B cell (primary cell): ENCODE results near the gene ERC2. TPM values are rescaled to one million over a fixed set of nuclear protein-coding genes. Genes with fewer than 3 reads are reported as not detected.

Experiments used
- ATAC-seq: fragments of 200-7000 bp; cut with Tn5 transposase; one replicate; pipeline ENCODE4 v1.10.0; 2021; ENCODE audit warnings: low read depth, mild to moderate bottlenecking, moderate number of reproducible peaks, moderate library complexity
- CTCF ChIA-PET: fragments of 350-600 bp; sonication (Branson Sonifier 250); formaldehyde crosslinking; loops from one replicate; lab custom pipeline; 2021; ENCODE audit warnings: antibody characterized with exemption, inconsistent platforms; lab: Charles Lee
- POLR2A ChIA-PET: fragments of 350-600 bp; sonication (Branson Sonifier 250); formaldehyde crosslinking; loops from one replicate; lab custom pipeline; 2021; ENCODE audit warnings: antibody characterized with exemption; lab: Charles Lee
- DNase-seq: peaks from one replicate; pipeline ENCODE4 v3.0.0; 2013
- H2AFZ ChIP-seq: 2 replicates; pipeline ENCODE4 v1.6.1; 2012; ENCODE audit warnings: mild to moderate bottlenecking, low read depth, low read length; ENCODE audit not compliant: insufficient read depth, poor library complexity, severe bottlenecking
- H3K27ac ChIP-seq, 2 donors: 1 replicate in 1 of 2; 2 replicates in 1 of 2; pipeline ENCODE4 v1.5.1; 2012 to 2013; ENCODE audit warnings: low read length in 2 of 2, mild to moderate bottlenecking in 2 of 2, moderate library complexity in 1 of 2
- H3K27me3 ChIP-seq, 4 experiments: fragments of 200-600 bp in 1 of 4; sonication (generic) in 1 of 4; replicated peaks in 1 of 4; 1 replicate in 2 of 4; 2 replicates in 2 of 4; pipeline versions ENCODE4 v1.6.1 to v1.7.0; 2013 to 2016; ENCODE audit warnings: low read length in 3 of 4, mild to moderate bottlenecking in 2 of 4, mixed read lengths in 1 of 4, moderate library complexity in 1 of 4; ENCODE audit not compliant: insufficient read depth in 4 of 4, control insufficient read depth in 3 of 4; ENCODE audit errors: control extremely low read depth in 1 of 4
- H3K36me3 ChIP-seq, 2 experiments: replicated peaks in 1 of 2; 1 replicate in 1 of 2; 2 replicates in 1 of 2; pipeline versions ENCODE4 v1.6.1 to v1.7.1; 2013; ENCODE audit warnings: low read length in 1 of 2; ENCODE audit not compliant: insufficient read depth in 2 of 2, control insufficient read depth in 1 of 2; ENCODE audit errors: control extremely low read depth in 1 of 2, extremely low read depth in 1 of 2
- H3K4me1 ChIP-seq, 2 donors: fragments of 200-600 bp in 1 of 2; sonication (generic) in 1 of 2; 1 replicate in 1 of 2; 2 replicates in 1 of 2; pipeline versions ENCODE4 v1.5.1 to v1.6.1; 2013 to 2017; ENCODE audit warnings: low read length in 2 of 2; ENCODE audit not compliant: control insufficient read depth in 2 of 2, insufficient read depth in 2 of 2
- H3K4me2 ChIP-seq: replicated peaks from 2 replicates; pipeline ENCODE3; 2012; ENCODE audit warnings: mild to moderate bottlenecking, low read depth, low read length; ENCODE audit not compliant: poor library complexity, severe bottlenecking
- H3K4me3 ChIP-seq, 5 experiments: fragments of 200-600 bp in 1 of 5; sonication (generic) in 1 of 5; 1 replicate in 3 of 5; 2 replicates in 2 of 5; pipeline versions ENCODE4 v1.5.1 to v1.7.0; 2011 to 2016; ENCODE audit warnings: low read length in 4 of 5, mild to moderate bottlenecking in 4 of 5, low read depth in 2 of 5, control low read depth in 1 of 5, moderate library complexity in 1 of 5; ENCODE audit not compliant: insufficient read depth in 1 of 5; ENCODE audit errors: control extremely low read depth in 1 of 5, extremely low read depth in 1 of 5
- H3K79me2 ChIP-seq: fragments of 200-600 bp; sonication (generic); one replicate; pipeline ENCODE4 v1.6.0; 2016; ENCODE audit warnings: low read length; ENCODE audit not compliant: control insufficient read depth, insufficient read depth
- H3K9ac ChIP-seq: fragments of 200-600 bp; sonication (generic); 2 replicates; pipeline ENCODE4 v1.6.1; 2017; ENCODE audit warnings: mild to moderate bottlenecking, low read length, moderate library complexity
- H3K9me3 ChIP-seq, 3 donors: one replicate each; pipeline versions ENCODE4 v1.6.1 to v1.7.1; 2013; ENCODE audit warnings: low read length in 2 of 3; ENCODE audit not compliant: control insufficient read depth in 2 of 3, insufficient read depth in 1 of 3; ENCODE audit errors: control extremely low read depth in 1 of 3
- H4K20me1 ChIP-seq: 2 replicates; pipeline ENCODE4 v1.6.0; 2012; ENCODE audit warnings: mild to moderate bottlenecking, low read length; ENCODE audit not compliant: insufficient read depth, control insufficient read depth, poor library complexity, severe bottlenecking
- H3K27ac Mint-ChIP-seq: one replicate; pipeline ENCODE4 v1.8.0; 2021; ENCODE audit warnings: mixed read lengths
- H3K27me3 Mint-ChIP-seq: one replicate; pipeline ENCODE4 v1.8.0; 2021; ENCODE audit warnings: mixed read lengths
- H3K4me1 Mint-ChIP-seq: one replicate; pipeline ENCODE4 v1.8.0; 2021; ENCODE audit warnings: mixed read lengths
- H3K4me3 Mint-ChIP-seq: one replicate; pipeline ENCODE4 v1.8.0; 2021; ENCODE audit warnings: mixed read lengths
- H3K9me3 Mint-ChIP-seq: one replicate; pipeline ENCODE4 v1.8.0; 2022; ENCODE audit warnings: mixed read lengths; ENCODE audit not compliant: insufficient read depth
- EZH2 ChIP-seq: IDR thresholded peaks from 2 replicates; pipeline ENCODE4 v1.6.1; 2012; ENCODE audit warnings: borderline replicate concordance, low read depth, mild to moderate bottlenecking, moderate library complexity, low read length; ENCODE audit not compliant: insufficient read depth, poor library complexity, severe bottlenecking
- WGBS: methylation state at CpG from one replicate; pipeline ENCODE4 v1.1.5; 2013; ENCODE audit warnings: missing lambda C conversion rate; ENCODE audit not compliant: insufficient coverage; 5-methylcytosine and 5-hydroxymethylcytosine counted together
- intact Hi-C: fragments of 100-400 bp; cut with micrococcal nuclease; formaldehyde crosslinking; loops from one replicate; pipeline ENCODE4 v1.10.0; 2022
- polyA plus RNA-seq: library from polyadenylated mRNA; depleted of rRNA; stranded (reverse); fragments of >200 nt; gene quantifications from 2 replicates; pipeline ENCODE4 v1.2.3, GENCODE V29; 2012
- total RNA-seq, 2 donors: library from RNA; stranded (reverse); fragments of 120-200 nt in 1 of 2; gene quantifications; 1 replicate in 1 of 2; 2 replicates in 1 of 2; pipeline versions ENCODE4 v1.2.3 to v1.2.4, GENCODE V29; 2013 to 2022
- TF ChIP-seq, protein P1 (sequence below): fragments of 200-600 bp; IDR thresholded peaks from one replicate; pipeline ENCODE4 v1.8.0; 2022; ENCODE audit warnings: antibody characterized with exemption, mild to moderate bottlenecking

ERC2 gene
- total and polyA plus RNA-seq, 2 donors (not counting 1 experiment from before 2014, with no cell fraction given): not detected

DNA sequence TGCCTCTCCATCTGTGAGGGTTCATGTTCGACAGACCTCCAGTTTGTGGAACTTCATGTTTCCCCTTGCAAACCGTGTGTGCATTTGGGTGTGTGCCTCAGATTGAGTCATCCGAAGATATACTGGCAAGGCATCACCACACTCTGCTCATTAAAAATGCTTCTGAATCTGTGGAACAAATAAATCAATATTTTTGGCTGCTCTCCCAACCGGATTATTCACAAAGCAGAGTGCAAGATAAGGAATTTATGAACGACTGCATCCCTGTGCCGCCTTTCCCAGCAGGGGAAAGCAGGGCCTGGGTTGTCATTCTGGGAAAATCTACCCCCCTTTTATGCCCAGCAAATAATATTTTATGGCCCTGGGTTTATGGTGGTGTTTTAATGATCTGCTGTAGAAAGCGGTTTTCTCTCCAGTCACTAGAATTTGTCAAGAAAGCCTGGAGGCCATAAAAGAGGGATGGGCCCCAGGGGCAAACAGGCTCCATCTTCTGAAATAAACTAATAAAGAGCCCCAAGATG is 976.9 kb downstream of the ERC2 start:
- no peaks in the 10 kb centered on the region for H3K79me2 ChIP-seq
- intact Hi-C loops: no loop called here
- H3K4me3 ChIP-seq: no peak overlapping the region
- H3K27me3 ChIP-seq: peaks cover 0 to 43% (median 14%) of the 10 kb centered on the region in 4 experiments
- POLR2A ChIA-PET: no interaction called here
- no peak overlapping the region for H3K27ac ChIP-seq
- ATAC-seq: no peak
- no peak for TF ChIP-seq EZH2
- TF ChIP-seq, protein P1, sequence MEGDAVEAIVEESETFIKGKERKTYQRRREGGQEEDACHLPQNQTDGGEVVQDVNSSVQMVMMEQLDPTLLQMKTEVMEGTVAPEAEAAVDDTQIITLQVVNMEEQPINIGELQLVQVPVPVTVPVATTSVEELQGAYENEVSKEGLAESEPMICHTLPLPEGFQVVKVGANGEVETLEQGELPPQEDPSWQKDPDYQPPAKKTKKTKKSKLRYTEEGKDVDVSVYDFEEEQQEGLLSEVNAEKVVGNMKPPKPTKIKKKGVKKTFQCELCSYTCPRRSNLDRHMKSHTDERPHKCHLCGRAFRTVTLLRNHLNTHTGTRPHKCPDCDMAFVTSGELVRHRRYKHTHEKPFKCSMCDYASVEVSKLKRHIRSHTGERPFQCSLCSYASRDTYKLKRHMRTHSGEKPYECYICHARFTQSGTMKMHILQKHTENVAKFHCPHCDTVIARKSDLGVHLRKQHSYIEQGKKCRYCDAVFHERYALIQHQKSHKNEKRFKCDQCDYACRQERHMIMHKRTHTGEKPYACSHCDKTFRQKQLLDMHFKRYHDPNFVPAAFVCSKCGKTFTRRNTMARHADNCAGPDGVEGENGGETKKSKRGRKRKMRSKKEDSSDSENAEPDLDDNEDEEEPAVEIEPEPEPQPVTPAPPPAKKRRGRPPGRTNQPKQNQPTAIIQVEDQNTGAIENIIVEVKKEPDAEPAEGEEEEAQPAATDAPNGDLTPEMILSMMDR: no peak
- 73% methylated on average over 3 of the region's 7 CpGs for WGBS
- H3K4me2 ChIP-seq: no peak overlapping the region
- Mint-ChIP-seq H3K4me1 (peaks cover 18% of the 10 kb centered on the region), H3K27ac (no peak overlapping the region), H3K9me3 (peaks cover 2% of the 10 kb centered on the region), H3K27me3 (peaks cover 64% of the 10 kb centered on the region), H3K4me3 (no peak overlapping the region)
- CTCF ChIA-PET: no interaction called here
- H3K36me3 ChIP-seq: no peaks in the 10 kb centered on the region
- no peak overlapping the region for H3K9ac ChIP-seq
- no peak overlapping the region for H2AFZ ChIP-seq
- no peaks in the 10 kb centered on the region for H4K20me1 ChIP-seq
- no peak for DNase-seq
- peaks cover 0 to 8% (median 0%) of the 10 kb centered on the region in 3 donors for H3K9me3 ChIP-seq
- peaks cover 15 to 17% of the 10 kb centered on the region in 2 donors for H3K4me1 ChIP-seq

DNA sequence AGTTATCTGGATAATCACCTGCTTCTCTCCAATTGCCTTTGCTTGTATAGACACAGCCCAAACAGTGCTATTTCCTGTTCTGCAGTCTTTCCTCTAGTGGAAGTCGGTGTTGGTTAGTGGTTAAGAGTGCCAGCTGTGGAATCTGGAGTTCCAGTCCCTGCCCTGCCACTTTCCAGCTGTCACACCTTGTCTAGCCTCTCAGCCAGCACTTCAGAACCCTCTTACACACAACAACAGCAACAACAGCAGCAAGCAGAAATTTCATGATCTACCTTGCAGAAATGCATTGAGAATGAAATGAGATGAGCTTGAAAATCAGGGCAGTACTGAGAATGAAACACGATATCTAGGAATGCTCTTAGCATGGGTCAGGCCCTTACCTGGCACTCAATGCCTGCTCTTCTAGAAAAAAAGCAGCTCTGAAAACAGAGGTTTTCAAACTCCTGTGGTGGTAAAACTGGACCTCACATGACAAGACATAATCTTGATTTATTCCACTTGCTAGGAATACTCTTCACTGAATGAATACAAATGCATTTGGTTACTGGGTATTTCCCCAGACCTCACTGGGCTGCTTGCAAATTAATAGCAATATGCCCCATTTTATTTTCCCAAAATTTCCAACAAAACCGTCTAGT is 977.9 kb downstream of the ERC2 start:
- no peak overlapping the region for H3K4me3 ChIP-seq
- H3K27me3 ChIP-seq: peaks cover 0 to 51% (median 14%) of the 10 kb centered on the region in 4 experiments
- H3K9ac ChIP-seq: no peak overlapping the region
- intact Hi-C loops: no loop called here
- H3K79me2 ChIP-seq: no peaks in the 10 kb centered on the region
- H3K4me3 Mint-ChIP-seq: no peak overlapping the region
- POLR2A ChIA-PET: no interaction called here
- H3K4me2 ChIP-seq: no peak overlapping the region
- H3K4me1 Mint-ChIP-seq: peaks cover 25% of the 10 kb centered on the region
- H4K20me1 ChIP-seq: no peaks in the 10 kb centered on the region
- H2AFZ ChIP-seq: no peak overlapping the region
- no peak overlapping the region for H3K27ac ChIP-seq
- peaks cover 2% of the 10 kb centered on the region for H3K9me3 Mint-ChIP-seq
- H3K36me3 ChIP-seq: no peaks in the 10 kb centered on the region
- ATAC-seq (no peak), DNase-seq (no peak)
- CTCF ChIA-PET: no interaction called here
- no peak overlapping the region for H3K27ac Mint-ChIP-seq
- H3K4me1 ChIP-seq: peaks cover 15 to 19% of the 10 kb centered on the region in 2 donors
- WGBS: 50% methylated on average over 1 of the region's 3 CpGs
- TF ChIP-seq EZH2: no peak
- TF ChIP-seq, protein P1: no peak
- H3K9me3 ChIP-seq: peaks cover 0 to 12% (median 0%) of the 10 kb centered on the region in 3 donors
- peaks cover 69% of the 10 kb centered on the region for H3K27me3 Mint-ChIP-seq
